ENCODE results near the gene AVL9.
"Not testable (repeated sequence)": the region's sequence is repeated elsewhere in the genome, so short reads cannot be mapped to it uniquely, and the experiment has no call there.

AVL9 gene

GRCh38 chr7:32500216-32500615 is 4.9 kb downstream of the AVL9 start:
- not testable (repeated sequence) for H3K4me1 ChIP-seq (ENCODE audit: control insufficient read depth, insufficient read depth, low read length); H3K9me3 ChIP-seq (ENCODE audit: control insufficient read depth, insufficient read depth, low read length); H3K27me3 ChIP-seq (ENCODE audit: control insufficient read depth, insufficient read depth, low read length); H3K4me3 ChIP-seq (ENCODE audit: low read depth, low read length); H3K36me3 ChIP-seq (ENCODE audit: control insufficient read depth, insufficient read depth, low read length); H3K9ac ChIP-seq (ENCODE audit: low read depth, low read length)

GRCh38 chr7:32500922-32501341 is 5.6 kb downstream of the AVL9 start:
- H3K9me3 ChIP-seq (ENCODE audit: control insufficient read depth, insufficient read depth, low read length), result no peaks in the 10 kb centered on the region
- H3K36me3 ChIP-seq (ENCODE audit: control insufficient read depth, insufficient read depth, low read length), result no peaks in the 10 kb centered on the region
- peaks cover 3% of the 10 kb centered on the region for H3K4me1 ChIP-seq (ENCODE audit: control insufficient read depth, insufficient read depth, low read length)
- H3K4me3 ChIP-seq (ENCODE audit: low read depth, low read length), result no peak overlapping the region
- H3K9ac ChIP-seq (ENCODE audit: low read depth, low read length), result no peak overlapping the region
- no peaks in the 10 kb centered on the region for H3K27me3 ChIP-seq (ENCODE audit: control insufficient read depth, insufficient read depth, low read length)

- no peak overlapping the region for H3K4me3 ChIP-seq (ENCODE audit: low read depth, low read length)
- H3K9me3 ChIP-seq (ENCODE audit: control insufficient read depth, insufficient read depth, low read length), result no peaks in the 10 kb centered on the region
- H3K27me3 ChIP-seq (ENCODE audit: control insufficient read depth, insufficient read depth, low read length), result no peaks in the 10 kb centered on the region
- no peaks in the 10 kb centered on the region for H3K36me3 ChIP-seq (ENCODE audit: control insufficient read depth, insufficient read depth, low read length)
- H3K9ac ChIP-seq (ENCODE audit: low read depth, low read length), result no peak overlapping the region
- peaks cover 3% of the 10 kb centered on the region for H3K4me1 ChIP-seq (ENCODE audit: control insufficient read depth, insufficient read depth, low read length)
Observed at GRCh38 chr7:32501522-32501921, 6.2 kb downstream of the AVL9 start.

GRCh38 chr7:32502728-32503127 is 7.4 kb downstream of the AVL9 start:
- Histone ChIP-seq H3K4me3 (ENCODE audit: low read depth, low read length) (no peak overlapping the region), H3K9ac (ENCODE audit: low read depth, low read length) (no peak overlapping the region), H3K9me3 (ENCODE audit: control insufficient read depth, insufficient read depth, low read length) (no peaks in the 10 kb centered on the region), H3K27me3 (ENCODE audit: control insufficient read depth, insufficient read depth, low read length) (no peaks in the 10 kb centered on the region), H3K36me3 (ENCODE audit: control insufficient read depth, insufficient read depth, low read length) (no peaks in the 10 kb centered on the region), H3K4me1 (ENCODE audit: control insufficient read depth, insufficient read depth, low read length) (peaks cover 3% of the 10 kb centered on the region)

GRCh38 chr7:32506266-32507054 is 11.2 kb downstream of the AVL9 start:
- Histone ChIP-seq H3K36me3 (ENCODE audit: control insufficient read depth, insufficient read depth, low read length) (no peaks in the 10 kb centered on the region), H3K9ac (ENCODE audit: low read depth, low read length) (no peak overlapping the region), H3K9me3 (ENCODE audit: control insufficient read depth, insufficient read depth, low read length) (no peaks in the 10 kb centered on the region), H3K4me1 (ENCODE audit: control insufficient read depth, insufficient read depth, low read length) (peaks cover 1% of the 10 kb centered on the region), H3K4me3 (ENCODE audit: low read depth, low read length) (no peak overlapping the region), H3K27me3 (ENCODE audit: control insufficient read depth, insufficient read depth, low read length) (no peaks in the 10 kb centered on the region)

GRCh38 chr7:32507414-32507813 is 12.1 kb downstream of the AVL9 start:
- Histone ChIP-seq H3K9ac (ENCODE audit: low read depth, low read length) (no peak overlapping the region), H3K27me3 (ENCODE audit: control insufficient read depth, insufficient read depth, low read length) (no peaks in the 10 kb centered on the region), H3K36me3 (ENCODE audit: control insufficient read depth, insufficient read depth, low read length) (no peaks in the 10 kb centered on the region), H3K4me3 (ENCODE audit: low read depth, low read length) (no peak overlapping the region), H3K9me3 (ENCODE audit: control insufficient read depth, insufficient read depth, low read length) (no peaks in the 10 kb centered on the region), H3K4me1 (ENCODE audit: control insufficient read depth, insufficient read depth, low read length) (peaks cover 2% of the 10 kb centered on the region)

DNA sequence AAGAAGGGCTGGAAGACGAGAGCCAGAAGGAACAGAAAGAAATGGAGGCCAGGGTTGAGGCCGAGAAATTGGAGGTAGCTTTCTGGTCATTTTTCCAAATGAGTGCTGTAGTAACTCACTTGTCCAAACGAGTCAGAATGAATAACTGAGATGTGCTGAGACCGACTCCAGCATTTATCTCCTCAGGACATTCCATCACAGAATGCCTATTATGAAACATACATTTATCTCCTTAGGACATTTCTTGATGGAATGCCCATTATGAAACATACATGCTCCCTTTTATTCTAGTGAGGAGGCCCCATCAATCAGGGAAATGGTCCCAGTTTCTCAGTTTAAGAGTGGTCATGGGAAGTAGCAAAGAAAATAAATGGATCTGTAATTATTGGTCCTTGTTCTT is 16.5 kb downstream of the AVL9 start:
- no peaks in the 10 kb centered on the region for H3K27me3 ChIP-seq (ENCODE audit: control insufficient read depth, insufficient read depth, low read length)
- no peaks in the 10 kb centered on the region for H3K36me3 ChIP-seq (ENCODE audit: control insufficient read depth, insufficient read depth, low read length)
- no peak overlapping the region for H3K9ac ChIP-seq (ENCODE audit: low read depth, low read length)
- H3K4me1 ChIP-seq (ENCODE audit: control insufficient read depth, insufficient read depth, low read length), result peaks cover 16% of the 10 kb centered on the region
- no peaks in the 10 kb centered on the region for H3K9me3 ChIP-seq (ENCODE audit: control insufficient read depth, insufficient read depth, low read length)
- no peak overlapping the region for H3K4me3 ChIP-seq (ENCODE audit: low read depth, low read length)

GRCh38 chr7:32513210-32513609 is 17.9 kb downstream of the AVL9 start:
- no peak overlapping the region for H3K4me3 ChIP-seq (ENCODE audit: low read depth, low read length)
- H3K36me3 ChIP-seq (ENCODE audit: control insufficient read depth, insufficient read depth, low read length), result no peaks in the 10 kb centered on the region

DNA sequence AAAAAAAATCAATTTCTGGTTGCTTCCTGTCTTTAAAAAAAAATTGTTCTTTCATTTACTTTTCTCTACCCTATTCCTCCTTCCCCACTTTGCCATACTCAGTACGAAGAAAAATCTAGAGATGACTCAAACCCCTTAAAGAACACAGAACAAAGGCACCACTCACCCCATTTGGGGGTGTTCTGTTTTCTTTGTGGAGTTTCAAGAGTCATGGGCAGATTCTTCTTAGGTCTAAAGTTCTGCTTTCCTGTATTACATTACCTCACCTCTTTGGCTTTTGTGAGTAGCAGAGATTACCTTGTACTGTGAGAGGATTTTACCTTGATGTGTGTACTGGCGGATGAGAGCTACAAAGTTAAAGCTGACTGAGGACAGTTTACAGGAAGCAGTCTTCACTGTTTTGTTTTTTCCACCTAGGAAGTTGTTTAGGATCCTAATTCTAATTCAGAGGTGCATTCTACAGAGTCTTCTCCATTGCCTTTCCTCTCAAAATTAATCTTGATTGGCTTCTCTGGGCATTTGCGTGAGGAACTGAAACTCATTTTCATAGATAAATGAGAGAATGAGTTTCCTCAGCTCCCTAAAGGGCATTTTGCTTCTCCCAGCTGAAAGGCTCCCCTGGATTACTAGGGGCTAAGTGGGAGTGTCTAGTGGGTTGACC is 20.7 kb downstream of the AVL9 start:
- no peaks in the 10 kb centered on the region for H3K36me3 ChIP-seq (ENCODE audit: control insufficient read depth, insufficient read depth, low read length)

More at GRCh38 chr7:32513210-32513609, 17.9 kb downstream of the AVL9 start:
- H3K9ac ChIP-seq (ENCODE audit: low read depth, low read length), result no peak overlapping the region
- H3K4me1 ChIP-seq (ENCODE audit: control insufficient read depth, insufficient read depth, low read length), result peaks cover 16% of the 10 kb centered on the region
- H3K27me3 ChIP-seq (ENCODE audit: control insufficient read depth, insufficient read depth, low read length), result no peaks in the 10 kb centered on the region
- peaks cover 4% of the 10 kb centered on the region for H3K9me3 ChIP-seq (ENCODE audit: control insufficient read depth, insufficient read depth, low read length)

GRCh38 chr7:32516551-32517100 is 21.3 kb downstream of the AVL9 start:
- Histone ChIP-seq H3K9me3 (ENCODE audit: control insufficient read depth, insufficient read depth, low read length) (peaks cover 21% of the 10 kb centered on the region), H3K4me3 (ENCODE audit: low read depth, low read length) (no peak overlapping the region), H3K9ac (ENCODE audit: low read depth, low read length) (no peak overlapping the region), H3K36me3 (ENCODE audit: control insufficient read depth, insufficient read depth, low read length) (peaks cover 2% of the 10 kb centered on the region), H3K27me3 (ENCODE audit: control insufficient read depth, insufficient read depth, low read length) (no peaks in the 10 kb centered on the region), H3K4me1 (ENCODE audit: control insufficient read depth, insufficient read depth, low read length) (peaks cover 16% of the 10 kb centered on the region)

More for the DNA sequence above, 20.7 kb downstream of the AVL9 start:
- Histone ChIP-seq H3K9ac (ENCODE audit: low read depth, low read length) (no peak overlapping the region), H3K4me3 (ENCODE audit: low read depth, low read length) (no peak overlapping the region), H3K9me3 (ENCODE audit: control insufficient read depth, insufficient read depth, low read length) (peaks cover 21% of the 10 kb centered on the region), H3K4me1 (ENCODE audit: control insufficient read depth, insufficient read depth, low read length) (peaks cover 16% of the 10 kb centered on the region), H3K27me3 (ENCODE audit: control insufficient read depth, insufficient read depth, low read length) (no peaks in the 10 kb centered on the region)

DNA sequence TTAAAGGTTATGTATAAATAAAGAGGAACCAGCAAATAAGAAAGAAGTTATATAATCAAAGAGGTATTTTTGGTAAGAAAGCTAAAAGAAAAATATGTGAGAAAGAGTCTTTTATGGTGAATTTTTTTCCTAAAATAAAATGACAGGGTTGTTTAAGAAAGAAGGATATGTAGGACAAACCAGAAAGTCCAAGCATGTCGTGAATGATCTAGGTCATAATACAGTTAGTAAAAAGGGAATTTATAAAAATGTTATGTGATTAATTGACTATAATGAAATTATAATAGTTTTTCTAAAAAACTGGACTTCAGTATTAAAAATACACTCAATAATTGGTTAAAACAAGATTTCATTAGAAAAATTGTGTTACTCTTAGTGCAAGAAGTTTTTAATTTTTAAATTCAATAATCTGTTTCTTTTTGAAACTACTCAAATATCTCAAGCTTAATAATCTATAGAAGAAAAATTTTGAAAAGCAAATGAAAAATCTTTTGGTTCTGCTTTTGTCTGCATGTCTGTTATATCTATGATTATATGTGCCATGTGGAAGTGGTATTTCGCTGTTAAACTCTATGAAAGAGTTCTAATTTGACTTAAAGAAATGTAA is 23.3 kb downstream of the AVL9 start:
- H3K27me3 ChIP-seq (ENCODE audit: control insufficient read depth, insufficient read depth, low read length), result no peaks in the 10 kb centered on the region
- H3K4me3 ChIP-seq (ENCODE audit: low read depth, low read length), result no peak overlapping the region
- H3K36me3 ChIP-seq (ENCODE audit: control insufficient read depth, insufficient read depth, low read length), result peaks cover 5% of the 10 kb centered on the region
- H3K9ac ChIP-seq (ENCODE audit: low read depth, low read length), result no peak overlapping the region
- H3K9me3 ChIP-seq (ENCODE audit: control insufficient read depth, insufficient read depth, low read length), result peaks cover 21% of the 10 kb centered on the region
- H3K4me1 ChIP-seq (ENCODE audit: control insufficient read depth, insufficient read depth, low read length), result peaks cover 4% of the 10 kb centered on the region
